ENCODE results near the gene MTCH1.

DNA sequence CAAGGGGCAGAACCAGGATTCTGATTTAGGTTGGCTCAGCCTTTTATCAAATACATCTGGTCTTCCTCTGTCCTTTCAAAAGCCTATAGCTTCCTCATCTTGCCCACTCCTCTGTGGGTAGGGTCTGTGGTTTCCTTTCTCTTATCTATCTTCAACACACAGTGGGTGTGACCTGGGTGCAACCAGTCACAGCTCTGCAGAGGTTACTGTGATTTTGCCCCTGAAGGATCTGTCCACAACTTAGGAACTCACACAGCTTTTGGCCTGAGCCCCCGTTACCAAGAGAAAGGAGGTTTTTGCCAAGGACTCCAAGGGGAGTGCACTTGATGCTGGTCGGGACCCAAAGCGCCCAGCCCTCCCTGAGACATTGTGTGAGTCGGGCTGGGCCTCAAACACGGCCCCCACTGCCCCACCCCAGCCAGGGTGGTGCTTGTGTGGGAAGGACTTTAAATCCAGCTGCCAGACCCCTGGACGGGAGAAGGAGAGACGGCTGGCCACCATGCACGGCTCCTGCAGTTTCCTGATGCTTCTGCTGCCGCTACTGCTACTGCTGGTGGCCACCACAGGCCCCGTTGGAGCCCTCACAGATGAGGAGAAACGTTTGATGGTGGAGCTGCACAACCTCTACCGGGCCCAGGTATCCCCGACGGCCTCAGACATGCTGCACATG lies 31.6 kb downstream of the MTCH1 start, which contains the start of gene PI16:
- no peak for TF ChIP-seq CTCF (IDR thresholded peaks at IDR 0.05)
- TF ChIP-seq POLR2A (IDR thresholded peaks at IDR 0.05): no peak
- TF ChIP-seq EP300 (IDR thresholded peaks at IDR 0.05): no peak
